HT1080 (cell line): Measurements from ENCODE around the gene S100A10. TPM values are rescaled to one million over a fixed set of nuclear protein-coding genes. Genes with fewer than 3 reads are reported as not detected.

Source experiments
- DNase-seq: peaks from one replicate; pipeline ENCODE4 v3.0.0-alpha.2; 2015; ENCODE audit warnings: low read depth
- total RNA-seq: library from RNA; depleted of rRNA; stranded (reverse); fragments of >200 nt; shearing (Covaris generic); gene quantifications from 2 replicates; pipeline ENCODE4 v1.2.3, GENCODE V29; 2014

The S100A10 gene
- total RNA-seq, 1 experiment from 2014 or later, result 367 TPM

DNA sequence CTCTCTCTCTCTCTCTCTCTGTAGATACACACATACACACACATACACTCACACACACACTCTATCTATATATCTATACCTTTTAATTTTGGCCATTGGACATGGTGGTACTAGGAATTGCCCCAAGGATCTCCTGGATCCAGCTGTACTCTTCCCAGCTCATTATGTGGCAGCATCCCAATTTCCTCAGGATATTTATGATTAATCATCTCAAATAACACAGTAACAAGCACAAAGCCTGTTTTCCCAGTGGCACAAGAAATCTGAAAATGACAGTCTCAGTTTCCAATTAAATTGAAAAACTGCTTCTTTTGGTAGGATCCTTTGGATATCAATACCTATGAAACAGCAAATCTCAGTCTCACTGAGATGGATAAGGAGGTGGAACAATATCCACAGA, 27.6 kb downstream of the S100A10 start:
- no peak for DNase-seq

GRCh38 chr1:151964510-151964909, 29.1 kb downstream of the S100A10 start:
- DNase-seq, result no peak

DNA sequence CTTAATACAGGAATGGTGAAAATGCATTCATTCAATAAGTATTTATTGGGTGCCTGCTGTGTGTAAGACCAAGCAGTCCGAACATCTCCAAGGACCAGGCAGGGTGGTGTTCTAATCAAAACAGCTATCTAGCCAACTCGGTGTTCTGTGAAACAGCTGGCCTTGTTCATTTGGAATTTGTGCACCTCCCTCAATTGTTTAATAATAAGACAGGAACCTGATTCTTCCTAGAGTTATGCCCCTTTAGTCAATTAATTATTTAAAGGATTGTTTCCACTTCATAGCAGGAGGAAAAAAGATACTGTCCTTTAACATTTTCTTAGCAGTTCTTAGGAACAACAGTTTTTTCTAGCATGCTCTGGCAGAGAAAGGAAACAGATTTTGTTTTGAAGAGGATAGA, 30.4 kb downstream of the S100A10 start:
- no peak for DNase-seq

DNA sequence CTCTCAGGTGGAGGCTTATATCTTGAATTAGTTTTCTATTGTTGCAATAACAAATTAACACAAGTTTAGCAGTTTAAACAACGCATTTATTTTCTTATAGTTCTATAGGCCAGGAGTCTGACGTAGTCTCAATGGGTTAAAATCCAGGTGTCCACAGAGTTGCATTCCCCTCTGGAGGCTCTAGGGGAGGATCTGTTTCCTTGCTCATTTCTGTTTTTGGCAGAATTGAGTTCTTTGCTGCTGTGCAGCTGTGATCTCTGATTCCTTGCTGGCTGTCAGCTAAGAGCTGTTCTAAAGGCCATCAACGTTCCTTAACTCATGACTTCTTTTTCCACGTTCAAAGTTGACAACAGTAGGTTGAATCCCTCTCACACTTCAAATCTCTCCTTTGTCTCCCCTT, 31.8 kb downstream of the S100A10 start:
- no peak for DNase-seq

DNA sequence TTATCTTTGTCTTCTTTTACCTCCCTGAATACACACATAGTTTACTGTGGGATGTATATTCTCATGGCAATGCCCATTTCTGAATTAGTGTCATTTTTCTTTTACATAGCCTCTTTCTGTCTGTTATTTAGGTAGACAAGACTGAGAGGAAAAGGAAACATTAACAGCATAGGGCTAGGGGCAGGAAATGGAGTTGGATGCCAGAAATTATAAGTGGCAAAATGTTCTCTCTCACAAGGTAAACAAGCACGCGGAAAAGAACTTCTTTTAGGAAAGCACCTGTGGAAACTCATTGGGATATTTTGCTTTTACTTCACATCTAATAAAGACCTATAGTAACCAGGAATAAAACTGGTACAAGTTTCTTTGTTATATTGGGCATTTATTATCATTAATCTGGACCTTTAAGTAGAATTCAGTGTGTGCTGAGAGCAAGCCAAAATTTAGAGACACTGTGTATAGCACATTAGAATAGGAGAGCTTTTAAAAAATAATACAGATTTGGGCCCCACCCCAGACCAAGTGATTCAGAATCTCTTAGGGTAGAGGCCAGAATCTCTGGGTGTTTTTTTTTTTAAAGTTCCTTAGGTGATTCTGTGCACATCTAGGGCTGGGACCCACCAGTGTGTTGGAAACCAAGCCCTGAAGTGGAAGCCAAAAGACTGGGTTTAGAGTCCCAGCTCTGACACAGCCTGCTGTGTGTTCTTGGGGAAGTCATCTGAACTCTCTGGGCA, 32.7 kb downstream of the S100A10 start:
- no peak for DNase-seq

- no peak for DNase-seq
These were observed 34.7 kb downstream of the S100A10 start for GRCh38 chr1:151958959-151959358.

DNA sequence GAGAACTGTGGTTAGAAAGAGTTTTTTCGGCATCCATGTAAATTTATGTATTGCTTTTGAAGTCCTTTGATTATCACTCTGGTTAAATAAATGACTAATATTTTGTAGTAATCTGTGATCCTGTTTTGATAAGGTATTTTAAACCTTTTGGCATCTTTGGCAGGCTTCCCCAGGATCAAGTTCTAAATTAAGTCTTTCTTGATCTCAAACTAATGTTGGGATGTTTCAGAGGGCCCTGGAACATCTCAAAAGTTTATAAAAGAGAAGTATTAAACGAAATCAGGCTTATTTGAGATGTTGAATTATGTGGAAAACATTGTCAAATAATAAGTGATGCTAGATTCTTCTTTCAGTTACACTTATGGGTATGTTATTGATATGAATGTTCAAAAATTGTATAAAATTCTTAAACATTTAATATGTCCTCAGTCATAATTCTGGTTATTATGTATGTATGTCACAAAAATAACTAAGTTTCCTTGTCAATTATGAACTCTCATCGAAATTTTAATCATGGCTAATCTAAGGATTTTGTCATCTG, 36.6 kb downstream of the S100A10 start:
- DNase-seq, result no peak

- DNase-seq, result no peak
These were observed 40.1 kb downstream of the S100A10 start for GRCh38 chr1:151953409-151954094.

- DNase-seq, result no peak
These were observed 40.8 kb downstream of the S100A10 start for GRCh38 chr1:151952811-151953210.

GRCh38 chr1:151949371-151950193, 44.1 kb downstream of the S100A10 start:
- no peak for DNase-seq

DNA sequence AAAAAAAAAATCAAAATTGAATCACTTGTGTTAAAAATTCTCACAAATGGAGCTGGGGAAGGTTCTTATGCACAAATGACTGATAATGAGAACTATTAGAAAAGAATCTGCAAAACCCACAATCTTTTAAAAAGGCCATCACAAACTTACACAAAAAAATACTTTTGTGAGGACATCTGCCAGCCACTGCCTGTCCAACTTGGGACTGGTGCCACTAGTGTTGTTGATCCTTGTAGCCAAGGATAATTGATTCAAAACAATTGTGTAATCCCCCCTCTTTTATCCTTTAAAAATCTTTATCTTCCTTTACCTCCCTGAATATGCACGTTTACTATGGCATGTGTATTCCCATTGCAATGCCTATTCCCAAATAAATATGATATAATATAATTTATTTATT, 45.2 kb downstream of the S100A10 start:
- no peak for DNase-seq

DNA sequence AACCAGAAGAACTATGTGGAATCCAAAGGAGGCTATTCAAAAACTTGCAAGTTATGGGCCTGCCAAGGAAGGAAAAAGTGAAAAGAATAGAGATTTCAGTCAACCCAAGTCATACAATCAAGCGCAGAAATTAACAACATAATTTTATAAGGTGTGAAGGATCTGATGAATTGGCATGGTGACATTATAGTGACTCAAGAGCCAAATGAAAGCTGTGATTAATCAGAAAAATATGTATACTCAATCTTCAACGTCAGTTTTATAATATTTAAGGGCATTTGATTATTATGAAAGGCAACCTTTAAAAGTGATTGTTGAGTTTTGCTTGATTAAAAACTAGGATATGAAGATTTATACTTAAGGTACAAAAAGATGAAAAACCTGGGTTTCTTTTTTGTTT, 46.5 kb downstream of the S100A10 start:
- DNase-seq, result peak; percentile 14

DNA sequence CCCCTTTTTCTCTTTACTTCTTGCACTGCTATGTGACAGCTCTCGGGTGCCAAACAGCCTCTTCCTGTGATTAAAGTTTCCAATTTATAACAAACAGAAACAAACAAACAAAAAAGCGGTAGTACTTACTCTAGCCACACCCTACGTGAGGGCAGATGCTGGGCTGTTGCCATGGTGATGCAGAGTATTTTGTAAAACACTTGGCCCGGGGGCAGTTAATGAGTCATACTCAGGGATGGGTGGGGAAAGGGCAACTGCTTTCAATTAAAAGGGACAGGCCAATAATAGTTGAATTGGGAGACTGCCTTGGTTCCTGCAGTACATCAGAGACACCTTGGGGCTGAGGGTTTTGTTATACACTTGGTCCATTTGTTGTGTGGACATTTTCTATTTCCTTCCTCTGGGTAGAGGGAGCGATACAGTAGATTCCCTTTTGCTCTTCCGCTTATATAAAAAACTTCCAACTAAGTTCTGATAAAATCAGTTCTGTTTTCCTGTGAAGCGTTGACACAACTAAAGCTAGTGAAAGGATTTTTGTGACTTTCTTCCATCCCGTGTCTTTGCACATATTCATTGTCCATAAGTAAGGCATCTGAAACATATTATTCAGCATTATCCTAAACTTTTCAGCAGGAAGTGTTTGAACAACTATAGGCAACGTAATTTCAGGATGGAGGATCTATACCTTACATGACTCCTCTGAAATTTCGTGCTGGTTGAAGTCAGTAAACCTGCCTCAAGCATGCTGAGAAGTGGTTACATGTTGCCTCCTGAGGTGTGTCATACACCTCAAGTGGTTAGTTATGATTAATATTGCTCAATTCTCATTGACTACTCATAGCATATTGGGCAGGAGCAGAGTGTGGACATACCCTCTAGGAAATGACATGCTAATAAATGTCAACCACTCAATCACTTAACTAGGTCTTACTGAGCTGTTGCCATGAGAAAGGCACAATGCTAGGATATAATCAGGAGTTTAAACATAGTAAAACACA, 47.6 kb downstream of the S100A10 start:
- peak; percentile 94 for DNase-seq

DNA sequence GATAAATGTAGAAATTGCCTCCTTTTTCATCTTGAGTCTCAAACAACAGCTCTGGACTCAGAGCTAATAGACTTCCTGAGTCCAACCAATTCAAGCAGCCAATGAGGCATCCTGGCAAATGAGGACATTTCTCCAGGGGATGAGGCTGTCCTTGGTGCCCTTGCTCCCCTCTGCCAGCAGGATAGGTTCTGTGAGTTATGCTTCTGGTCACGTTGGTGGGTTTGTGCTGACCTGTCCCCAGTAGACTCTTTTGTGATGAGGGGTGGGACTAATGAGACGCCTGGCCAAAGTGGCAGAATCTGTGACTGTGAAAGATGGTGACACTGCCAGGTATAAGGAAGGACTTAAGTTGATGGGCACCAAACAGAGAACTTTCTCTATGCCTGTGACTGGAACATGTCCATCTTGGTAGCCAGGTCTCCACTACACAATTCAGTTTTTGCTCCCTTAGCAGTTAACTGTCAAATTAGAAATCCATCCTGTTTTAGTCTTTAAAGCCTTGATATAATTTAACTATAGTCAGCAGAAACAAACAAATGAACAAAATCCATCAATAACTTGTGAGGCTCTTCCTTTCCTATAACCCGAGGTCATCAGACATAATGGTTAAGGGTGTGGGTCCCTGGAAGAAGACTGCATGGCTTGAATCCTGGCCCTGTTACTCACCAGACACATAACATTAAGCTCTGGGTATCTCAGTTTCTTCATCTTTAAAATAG, 48.6 kb downstream of the S100A10 start:
- no peak for DNase-seq

DNA sequence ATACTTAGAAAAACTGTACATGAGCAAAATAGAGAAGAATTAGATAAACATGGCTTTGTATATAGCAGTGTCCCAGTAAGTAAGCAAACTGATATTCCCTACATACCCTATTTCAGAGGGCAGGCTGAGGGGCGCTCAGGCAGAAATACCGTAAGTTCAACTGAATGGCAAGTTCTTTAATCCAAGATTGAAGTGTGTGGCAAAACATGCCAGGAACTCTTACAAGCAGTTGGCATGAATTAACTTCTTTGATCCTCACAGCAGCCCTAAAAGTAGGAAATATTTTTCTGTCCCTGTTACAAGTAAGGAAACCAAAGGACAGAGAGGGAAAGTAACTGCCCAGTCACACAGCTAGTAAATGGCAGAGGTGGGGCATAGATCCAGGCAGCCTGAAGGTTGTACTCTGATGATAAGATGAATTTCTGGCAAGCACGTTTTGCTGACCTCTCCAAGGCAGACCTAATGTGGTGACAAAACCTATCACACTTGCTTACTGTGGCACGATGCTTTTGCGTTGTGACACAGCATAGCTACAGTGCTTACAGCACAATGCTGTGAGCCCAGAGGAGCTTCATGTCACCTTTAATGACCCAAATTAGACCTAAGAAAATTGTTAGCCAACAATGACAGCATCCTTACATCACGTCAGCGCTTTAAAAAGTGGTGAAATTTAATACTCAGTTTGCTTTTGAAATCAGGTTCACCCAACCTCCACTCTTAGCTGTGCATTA, 49.4 kb downstream of the S100A10 start:
- no peak for DNase-seq

DNA sequence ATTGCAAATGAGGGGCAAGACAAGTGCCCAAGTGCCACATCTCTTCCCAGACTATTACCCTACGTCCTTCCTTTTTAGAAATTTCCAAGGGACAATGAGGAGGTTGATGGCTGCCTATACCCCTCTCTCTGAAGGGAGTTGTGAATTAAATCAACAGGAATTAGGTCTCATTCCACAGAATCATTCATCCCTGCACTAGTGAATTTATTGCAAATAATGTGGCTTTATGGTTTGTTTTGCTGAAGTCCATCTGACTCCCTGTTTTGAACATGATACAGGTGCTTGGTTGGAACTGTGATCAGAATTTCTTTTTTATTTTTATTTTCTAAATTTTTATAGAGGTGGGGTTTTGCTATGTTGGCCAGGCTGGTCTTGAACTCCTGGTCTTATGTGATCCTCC, 50.1 kb downstream of the S100A10 start:
- DNase-seq, result no peak

DNA sequence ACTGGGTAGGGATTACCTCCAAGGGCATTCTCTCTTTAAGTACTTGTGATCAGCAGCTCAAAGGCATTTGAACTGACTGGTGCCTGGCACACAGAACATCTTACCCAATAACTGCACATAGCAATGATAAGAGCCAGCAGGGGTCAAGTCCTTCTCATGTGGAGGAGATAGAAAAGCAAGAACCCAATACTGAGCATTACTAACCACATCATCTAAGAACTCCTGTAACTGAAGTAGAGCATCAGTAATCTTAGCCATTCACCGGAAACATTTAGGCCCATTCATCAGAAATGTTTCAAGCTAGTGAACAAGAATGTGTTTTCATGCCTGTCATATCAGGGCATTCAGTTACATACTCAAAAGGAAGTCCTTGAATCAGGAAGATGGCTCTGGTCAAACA, 50.8 kb downstream of the S100A10 start:
- DNase-seq, result peak; percentile 21

- DNase-seq, result no peak
These were observed 53.1 kb downstream of the S100A10 start for GRCh38 chr1:151940541-151940940.

DNA sequence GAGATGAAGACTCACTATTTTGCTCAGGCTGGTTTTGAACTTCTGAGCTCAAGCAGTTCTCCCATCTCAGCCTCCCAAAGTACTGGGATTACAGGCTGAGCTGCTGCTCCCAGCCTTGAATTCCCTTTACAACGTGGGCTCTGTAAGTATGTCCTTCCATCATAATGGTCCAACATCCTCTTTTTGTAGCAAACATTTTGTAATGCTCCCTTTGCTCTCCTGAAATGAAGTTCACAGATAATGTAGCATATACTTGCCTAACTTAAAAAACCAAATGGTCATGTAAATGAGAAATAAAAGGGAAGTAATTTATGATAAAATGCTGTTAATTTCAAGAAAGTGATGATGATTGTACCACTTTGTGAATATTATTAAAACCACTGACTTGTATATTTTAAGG, 53.9 kb downstream of the S100A10 start:
- DNase-seq, result no peak
